Endothelial cell of umbilical vein (primary cell): Measurements from ENCODE around the gene UBR3. TPM values are rescaled to one million over a fixed set of nuclear protein-coding genes. Genes with fewer than 3 reads are reported as not detected.

Experiments
- BruUV-seq: library from RNA; stranded (reverse); fragments of 400-500 nt; replicated peaks from 2 replicates; lab custom pipeline; 2021; lab: Mats Ljungman, UMichigan
- CTCF ChIA-PET: fragments of 300-600, 350-600 bp; sonication (Branson Sonifier 250); formaldehyde crosslinking; loops from one replicate; lab custom pipeline; 2021; ENCODE audit warnings: antibody characterized with exemption, inconsistent platforms; lab: Charles Lee
- POLR2A ChIA-PET: fragments of 300-600, 350-600 bp; sonication (Branson Sonifier 250); formaldehyde crosslinking; loops from one replicate; lab custom pipeline; 2021; ENCODE audit warnings: antibody characterized with exemption, inconsistent platforms; lab: Charles Lee
- DNase-seq: peaks from one replicate; pipeline ENCODE4 v3.0.0-alpha.2; 2011; ENCODE audit warnings: low read depth, low spot score
- FAIRE-seq: peaks from 2 replicates; lab custom pipeline; 2011; peaks lifted over from hg19 to GRCh38; lab: Jason Lieb, UNC
- H2AFZ ChIP-seq: 2 replicates; pipeline ENCODE4 v1.6.0; 2012; ENCODE audit warnings: low read depth, low read length, control low read depth, inconsistent platforms
- H3K27ac ChIP-seq: 2 replicates; pipeline ENCODE4 v1.5.1; 2011; ENCODE audit warnings: low read depth, mild to moderate bottlenecking, control low read depth, low read length, moderate library complexity; ENCODE audit not compliant: insufficient read depth
- H3K27me3 ChIP-seq, 2 experiments: 2 replicates each; pipeline versions ENCODE4 v1.6.0 to v1.6.1; 2011; ENCODE audit warnings: low read length in 2 of 2, mixed read lengths in 1 of 2; ENCODE audit not compliant: control insufficient read depth in 2 of 2, insufficient read depth in 2 of 2
- H3K36me3 ChIP-seq, 2 experiments: 2 replicates in 1 of 2; 3 replicates in 1 of 2; pipeline ENCODE4 v1.5.1; 2011; ENCODE audit warnings: low read length in 2 of 2, mild to moderate bottlenecking in 1 of 2, moderate library complexity in 1 of 2; ENCODE audit not compliant: control insufficient read depth in 2 of 2, insufficient read depth in 2 of 2; ENCODE audit errors: extremely low read depth in 1 of 2
- H3K4me1 ChIP-seq: 3 replicates; pipeline ENCODE4 v1.5.1; 2011; ENCODE audit warnings: mild to moderate bottlenecking, low read length; ENCODE audit not compliant: control insufficient read depth, insufficient read depth; ENCODE audit errors: extremely low read depth
- H3K4me2 ChIP-seq: 2 replicates; pipeline ENCODE4 v1.6.1; 2011; ENCODE audit warnings: low read length, control low read depth, mixed read lengths; ENCODE audit not compliant: insufficient read depth
- H3K4me3 ChIP-seq, 3 experiments: fragments of 200-600 bp in 1 of 3; sonication (generic), shearing (Covaris generic) in 1 of 3; replicated peaks in 1 of 3; 2 replicates each; pipeline ENCODE4 v1.5.1; 2011 to 2016; ENCODE audit warnings: control low read depth in 3 of 3, low read length in 3 of 3, mild to moderate bottlenecking in 2 of 3, inconsistent platforms in 1 of 3, low read depth in 1 of 3, moderate library complexity in 1 of 3; ENCODE audit not compliant: insufficient read depth in 1 of 3
- H3K79me2 ChIP-seq: 2 replicates; pipeline ENCODE4 v1.6.0; 2012; ENCODE audit warnings: low read length, inconsistent platforms; ENCODE audit not compliant: control insufficient read depth, insufficient read depth
- H3K9ac ChIP-seq: replicated peaks from 2 replicates; pipeline ENCODE3; 2011; ENCODE audit warnings: low read length, control low read depth; ENCODE audit not compliant: insufficient read depth; ENCODE audit errors: extremely low read depth
- H3K9me1 ChIP-seq: replicated peaks from 3 replicates; pipeline ENCODE4 v1.6.0; 2011; ENCODE audit warnings: mild to moderate bottlenecking, low read length; ENCODE audit not compliant: control insufficient read depth, insufficient read depth; ENCODE audit errors: extremely low read depth
- H3K9me3 ChIP-seq: replicated peaks from 2 replicates; pipeline ENCODE4 v1.5.1; 2012; ENCODE audit warnings: low read length, inconsistent platforms; ENCODE audit not compliant: control insufficient read depth, insufficient read depth
- H4K20me1 ChIP-seq: replicated peaks from 2 replicates; pipeline ENCODE3; 2011; ENCODE audit warnings: mild to moderate bottlenecking, low read length; ENCODE audit not compliant: control insufficient read depth, insufficient read depth; ENCODE audit errors: extremely low read depth
- EZH2 ChIP-seq: IDR thresholded peaks from 2 replicates; pipeline ENCODE4 v1.6.1; 2012; ENCODE audit warnings: borderline replicate concordance, low read depth, mild to moderate bottlenecking, moderate library complexity, low read length, inconsistent platforms; ENCODE audit not compliant: severe bottlenecking
- FOS ChIP-seq: IDR thresholded peaks from 2 replicates; pipeline ENCODE4 v1.6.1; 2011; ENCODE audit warnings: mild to moderate bottlenecking, low read length, moderate library complexity, borderline replicate concordance; ENCODE audit not compliant: insufficient read depth
- GATA2 ChIP-seq: IDR thresholded peaks from 2 replicates; pipeline ENCODE4 v1.7.0; 2011; ENCODE audit warnings: low read depth, mild to moderate bottlenecking, moderate library complexity, mixed read lengths, low read length; ENCODE audit not compliant: insufficient read length, insufficient read depth
- JUN ChIP-seq: IDR thresholded peaks from 2 replicates; pipeline ENCODE4 v1.6.1; 2011; ENCODE audit warnings: borderline replicate concordance, low read depth; ENCODE audit not compliant: insufficient read length, insufficient read depth
- MYC ChIP-seq: IDR thresholded peaks from one replicate; pipeline ENCODE4 v1.6.1; 2011; ENCODE audit warnings: mild to moderate bottlenecking, low read depth, low read length
- POLR2A ChIP-seq: IDR thresholded peaks from 2 replicates; pipeline ENCODE4 v1.6.1; 2012; ENCODE audit warnings: low read depth, mild to moderate bottlenecking, control low read depth, low read length
- POLR2AphosphoS5 ChIP-seq: IDR thresholded peaks from 2 replicates; pipeline ENCODE4 v1.6.1; 2012; ENCODE audit warnings: low read depth, mild to moderate bottlenecking, control low read depth, low read length, moderate library complexity; ENCODE audit not compliant: insufficient read depth
- dilution Hi-C: fragments of 300-500 bp; cut with MboI; formaldehyde crosslinking; loops from one replicate; pipeline ENCODE4 v1.15.0; 2019; ENCODE audit warnings: low sequenced_read_pairs; ENCODE audit not compliant: extremely low pct_ligation_motif_present
- intact Hi-C: fragments of 100-400 bp; cut with micrococcal nuclease; formaldehyde crosslinking; loops from one replicate; pipeline ENCODE4 v1.10.0; 2022
- polyA plus RNA-seq, 4 experiments: library from polyadenylated mRNA; depleted of rRNA in 3 of 4; stranded (reverse) in 3 of 4; unstranded in 1 of 4; fragments of >200 nt; gene quantifications; 2 replicates each; pipeline versions ENCODE4 v1.2.1 to v1.2.3, GENCODE V29; 2011 to 2012; ENCODE audit warnings: missing spikeins in 1 of 4
- total RNA-seq: library from RNA; stranded (reverse); gene quantifications from 2 replicates; pipeline ENCODE4 v1.2.3, GENCODE V29; 2021
- TF ChIP-seq, protein P1 (sequence below), 2 donors: IDR thresholded peaks; 1 replicate in 1 of 2; 2 replicates in 1 of 2; pipeline ENCODE4 v1.5.1; 2011; ENCODE audit warnings: low read length in 2 of 2, mild to moderate bottlenecking in 2 of 2, moderate library complexity in 2 of 2, control low read depth in 1 of 2, inconsistent platforms in 1 of 2, low read depth in 1 of 2; ENCODE audit not compliant: insufficient read depth in 1 of 2; ENCODE audit errors: extremely low read depth in 1 of 2
- TF ChIP-seq, protein P2 (sequence below): IDR thresholded peaks from 2 replicates; pipeline ENCODE4 v1.6.1; 2011; ENCODE audit not compliant: insufficient read depth, insufficient read length

The UBR3 gene
- total and polyA plus RNA-seq, 2 donors (not counting 3 experiments of a cell fraction or from before 2014, with no cell fraction given) = 5.3 to 27.5 TPM

DNA sequence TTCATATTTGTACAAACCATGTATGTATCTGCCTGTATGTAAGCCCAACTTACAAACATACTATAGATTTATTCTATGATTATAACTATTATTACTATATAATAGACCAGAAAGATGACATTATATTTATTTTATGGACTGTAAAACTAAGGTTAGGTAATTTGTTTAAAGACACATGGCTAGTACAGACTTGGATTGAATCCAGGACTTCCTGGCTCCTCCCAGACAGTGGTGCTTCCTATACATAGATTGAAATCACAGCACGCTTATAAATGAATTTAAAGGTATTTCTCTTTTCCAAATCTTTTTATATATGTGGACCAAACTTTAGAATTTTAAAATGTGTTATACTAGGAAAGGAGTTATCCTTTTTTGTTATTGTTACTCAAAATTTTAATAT lies 199.1 kb downstream of the UBR3 start:
- no peak for DNase-seq
- FAIRE-seq = no peak
- intact Hi-C loops = no loop called here
- TF ChIP-seq POLR2AphosphoS5 (no peak), MYC (no peak), POLR2A (no peak), GATA2 (no peak), EZH2 (no peak), FOS (no peak), JUN (no peak)
- TF ChIP-seq, protein P1, sequence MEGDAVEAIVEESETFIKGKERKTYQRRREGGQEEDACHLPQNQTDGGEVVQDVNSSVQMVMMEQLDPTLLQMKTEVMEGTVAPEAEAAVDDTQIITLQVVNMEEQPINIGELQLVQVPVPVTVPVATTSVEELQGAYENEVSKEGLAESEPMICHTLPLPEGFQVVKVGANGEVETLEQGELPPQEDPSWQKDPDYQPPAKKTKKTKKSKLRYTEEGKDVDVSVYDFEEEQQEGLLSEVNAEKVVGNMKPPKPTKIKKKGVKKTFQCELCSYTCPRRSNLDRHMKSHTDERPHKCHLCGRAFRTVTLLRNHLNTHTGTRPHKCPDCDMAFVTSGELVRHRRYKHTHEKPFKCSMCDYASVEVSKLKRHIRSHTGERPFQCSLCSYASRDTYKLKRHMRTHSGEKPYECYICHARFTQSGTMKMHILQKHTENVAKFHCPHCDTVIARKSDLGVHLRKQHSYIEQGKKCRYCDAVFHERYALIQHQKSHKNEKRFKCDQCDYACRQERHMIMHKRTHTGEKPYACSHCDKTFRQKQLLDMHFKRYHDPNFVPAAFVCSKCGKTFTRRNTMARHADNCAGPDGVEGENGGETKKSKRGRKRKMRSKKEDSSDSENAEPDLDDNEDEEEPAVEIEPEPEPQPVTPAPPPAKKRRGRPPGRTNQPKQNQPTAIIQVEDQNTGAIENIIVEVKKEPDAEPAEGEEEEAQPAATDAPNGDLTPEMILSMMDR (IDR thresholded peaks at IDR 0.05; ENCODE audit: extremely low read depth in 1 of 2, insufficient read depth in 1 of 2, low read depth in 1 of 2, low read length in 2 of 2) = no peak
- TF ChIP-seq, protein P2, sequence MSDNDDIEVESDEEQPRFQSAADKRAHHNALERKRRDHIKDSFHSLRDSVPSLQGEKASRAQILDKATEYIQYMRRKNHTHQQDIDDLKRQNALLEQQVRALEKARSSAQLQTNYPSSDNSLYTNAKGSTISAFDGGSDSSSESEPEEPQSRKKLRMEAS = no peak
- dilution Hi-C loops = no loop called here
- H3K4me3 ChIP-seq = no peak overlapping the region
- no TSS peak for BruUV-seq
- ChIA-PET CTCF (no interaction called here), POLR2A (no interaction called here)
- H4K20me1 ChIP-seq = no peaks in the 10 kb centered on the region
- no peaks in the 10 kb centered on the region for H3K9me1 ChIP-seq
- H3K79me2 ChIP-seq = no peaks in the 10 kb centered on the region
- H3K9ac ChIP-seq = no peak overlapping the region
- H2AFZ ChIP-seq = no peak overlapping the region
- H3K9me3 ChIP-seq = no peaks in the 10 kb centered on the region
- H3K27ac ChIP-seq = no peak overlapping the region
- no peaks in the 10 kb centered on the region for H3K27me3 ChIP-seq
- no peaks in the 10 kb centered on the region for H3K36me3 ChIP-seq
- no peaks in the 10 kb centered on the region for H3K4me1 ChIP-seq
- H3K4me2 ChIP-seq = no peak overlapping the region
